GM10266 (cell line): Measurements from ENCODE around the gene PROX1.

ENCODE experiments used
- DNase-seq: peaks from one replicate; pipeline ENCODE4 v3.0.0; 2012; ENCODE audit errors: extremely low spot score
- CTCF ChIP-seq: IDR thresholded peaks from 2 replicates; pipeline ENCODE4 v1.5.1; 2012; ENCODE audit warnings: mild to moderate bottlenecking, low read depth; ENCODE audit not compliant: control insufficient read depth, insufficient read depth; ENCODE audit errors: missing control alignments

Gene PROX1

GRCh38 chr1:213979751-213980586, 7.8 kb upstream of the PROX1 start:
- no peak for TF ChIP-seq CTCF
- DNase-seq: no peak

- TF ChIP-seq CTCF: no peak
- no peak for DNase-seq
Observed at GRCh38 chr1:213980906-213981305, 6.9 kb upstream of the PROX1 start.

GRCh38 chr1:213982289-213982671, 5.5 kb upstream of the PROX1 start:
- DNase-seq: no peak
- no peak for TF ChIP-seq CTCF

- no peak for TF ChIP-seq CTCF
- DNase-seq: no peak
Observed at GRCh38 chr1:213982672-213983492, 4.9 kb upstream of the PROX1 start.

- TF ChIP-seq CTCF: no peak
- DNase-seq: no peak
Observed at GRCh38 chr1:213983493-213984386, 4.0 kb upstream of the PROX1 start.

GRCh38 chr1:213984387-213985208, 3.2 kb upstream of the PROX1 start:
- no peak for DNase-seq
- no peak for TF ChIP-seq CTCF
